Subcutaneous preadipocyte (primary cell): ENCODE data around the gene RNF7. TPM values are rescaled to one million over a fixed set of nuclear protein-coding genes. Genes with fewer than 3 reads are reported as not detected.

ENCODE experiments used
- small RNA-seq: library from RNA; depleted of rRNA; stranded (forward); fragments of <200 nt; gene quantifications from one replicate; pipeline ENCODE3, GENCODE V24; 2012
- total RNA-seq: library from RNA; depleted of rRNA; stranded (reverse); fragments of >200 nt; gene quantifications from 2 replicates; pipeline ENCODE4 v1.2.3, GENCODE V29; 2012

Gene RNF7
- total RNA-seq: 28.5 and 36.7 TPM in 2 replicates

GRCh38 chr3:141738022-141738890 lies at the start of gene RNF7:
TSS of gene RNF7 (plus strand) at chr3:141738298. CDS start at chr3:141738342, 44 bp downstream.

DNA sequence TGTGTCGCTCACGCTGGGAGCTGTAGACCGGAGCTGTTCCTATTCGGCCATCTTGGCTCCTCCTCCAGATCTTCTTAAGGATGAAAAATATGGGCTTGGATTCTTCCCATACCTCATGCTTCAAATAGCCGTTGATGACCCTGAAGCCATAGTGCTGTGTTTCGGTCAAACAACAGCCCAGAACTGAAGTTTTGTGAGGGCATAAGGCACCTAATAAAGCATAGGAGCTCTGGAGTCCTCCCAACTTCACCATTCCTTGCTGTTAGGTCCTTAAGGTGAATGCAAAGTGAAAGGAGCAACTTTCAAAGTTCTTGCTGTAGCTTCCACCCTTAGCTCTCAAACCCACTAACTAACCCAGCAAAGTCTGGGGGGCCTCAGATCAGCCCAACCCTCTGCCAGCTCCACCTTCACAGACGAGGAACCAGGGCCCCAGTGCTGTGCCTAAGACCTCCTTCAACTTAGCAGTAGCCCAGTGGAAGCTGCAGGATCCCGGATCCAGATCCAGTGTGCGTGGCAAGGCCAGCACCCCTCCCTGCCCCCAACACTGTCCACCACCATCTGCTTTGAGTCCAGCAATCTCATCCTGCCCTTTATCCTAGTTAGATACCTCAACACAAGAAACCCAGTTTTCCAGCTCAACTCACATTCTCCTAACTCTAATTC lies 25.1 kb downstream of the RNF7 start, which contains the start of gene GRK7:
Gene GRK7, plus strand, starts transcription at position 321 of the 663 bp plus-strand sequence. CDS start 14,877 bp downstream, outside the sequence.

Small RNAs within 50 kb of the gene (small RNA-seq; reads per million reads assigned to genes)
- gene AC112771.1: not detected

Other genes with a start within 250 kb of the RNF7 start
- not detected in 2 replicates for gene GRK7, start 25.1 kb downstream of the RNF7 start, total RNA-seq
- gene ATP1B3, start 138.3 kb downstream of the RNF7 start, total RNA-seq: 46.1 and 51.1 TPM in 2 replicates